ENCODE data around the gene G6PC1. TPM values are rescaled to one million over a fixed set of nuclear protein-coding genes. Genes with fewer than 3 reads are reported as not detected.

The G6PC1 gene
- total and polyA plus RNA-seq, 2 of the 13 experiments (the other 11 are each of a cell fraction or from before 2014, with no cell fraction given) = 1.7 to 37.9 TPM

DNA sequence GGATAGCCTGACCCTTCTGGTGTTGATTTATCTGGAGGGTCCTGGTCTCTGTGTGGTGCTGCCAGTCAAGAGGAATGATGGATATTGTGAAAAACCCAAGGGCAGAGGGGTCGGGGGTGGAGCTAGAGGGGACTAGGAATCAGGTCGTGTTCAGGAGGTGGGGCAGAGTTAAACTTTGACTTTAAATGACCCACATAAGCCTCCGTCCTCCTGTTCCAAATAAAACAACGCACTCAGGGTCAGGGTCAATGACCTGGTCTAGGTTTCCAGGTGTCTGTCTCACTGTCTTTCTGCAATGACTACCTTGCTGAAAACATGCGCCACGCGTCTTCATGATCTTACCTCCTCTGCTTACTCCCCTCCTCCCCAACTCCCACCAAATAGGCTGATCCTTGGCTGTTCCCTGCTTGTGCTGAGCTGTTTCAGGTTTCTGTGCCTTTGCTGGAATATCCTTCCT, 34.9 kb upstream of the G6PC1 start (continued):
- TF ChIP-seq FOSL2 (CRISPR knock-in tag; IDR thresholded peaks at IDR 0.05) (peak; percentile 51), PITX1 (CRISPR knock-in tag; IDR thresholded peaks at IDR 0.05) (peak; percentile 86), FOXC1 (CRISPR knock-in tag; IDR thresholded peaks at IDR 0.05; ENCODE audit: borderline replicate concordance) (peak; percentile 83), ZNF792 (CRISPR knock-in tag; IDR thresholded peaks at IDR 0.05) (no peak), ZNF263 (CRISPR knock-in tag; IDR thresholded peaks at IDR 0.05) (peak; percentile 66; the same call in 1 of the 2 replicates), XBP1 (CRISPR knock-in tag; IDR thresholded peaks at IDR 0.05) (no peak), SNRNP70 (IDR thresholded peaks at IDR 0.05; ENCODE audit: low read depth, low read length) (no peak), BRCA1 (CRISPR knock-in tag; IDR thresholded peaks at IDR 0.05) (no peak), MAFK (conservative IDR thresholded peaks at IDR 0.05 in 1 of 2, IDR thresholded peaks at IDR 0.05 in 1 of 2; ENCODE audit: low read length in 2 of 2) (no peak), ELF1 (CRISPR knock-in tag; IDR thresholded peaks at IDR 0.05) (no peak), ZMYM4 (CRISPR knock-in tag; IDR thresholded peaks at IDR 0.05) (peak; percentile 74), MLLT10 (CRISPR knock-in tag; IDR thresholded peaks at IDR 0.05) (no peak), ZNF761 (CRISPR knock-in tag; conservative IDR thresholded peaks at IDR 0.05) (no peak), MED1 (CRISPR knock-in tag; IDR thresholded peaks at IDR 0.05) (peak; percentile 76), ZNF354B (CRISPR knock-in tag; IDR thresholded peaks at IDR 0.05) (no peak), CBX2 (IDR thresholded peaks at IDR 0.05; ENCODE audit: low read depth, low read length) (no peak), CBX2 (CRISPR knock-in tag; IDR thresholded peaks at IDR 0.05; ENCODE audit: low read depth) (no peak), PAWR (CRISPR knock-in tag; IDR thresholded peaks at IDR 0.05; ENCODE audit: borderline replicate concordance) (no peak), KLF15 (CRISPR knock-in tag; IDR thresholded peaks at IDR 0.05; ENCODE audit: borderline replicate concordance) (no peak)
- TF ChIP-seq, protein P1, sequence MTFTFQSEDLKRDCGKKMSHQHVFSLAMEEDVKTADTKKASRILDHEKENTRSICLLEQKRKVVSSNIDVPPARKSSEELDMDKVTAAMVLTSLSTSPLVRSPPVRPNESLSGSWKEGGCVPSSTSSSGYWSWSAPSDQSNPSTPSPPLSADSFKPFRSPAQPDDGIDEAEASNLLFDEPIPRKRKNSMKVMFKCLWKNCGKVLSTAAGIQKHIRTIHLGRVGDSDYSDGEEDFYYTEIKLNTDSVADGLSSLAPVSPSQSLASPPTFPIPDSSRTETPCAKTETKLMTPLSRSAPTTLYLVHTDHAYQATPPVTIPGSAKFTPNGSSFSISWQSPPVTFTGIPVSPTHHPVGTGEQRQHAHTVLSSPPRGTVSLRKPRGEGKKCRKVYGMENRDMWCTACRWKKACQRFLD (CRISPR knock-in tag; IDR thresholded peaks at IDR 0.05; ENCODE audit: borderline replicate concordance) = no peak
- TF ChIP-seq, protein P2, sequence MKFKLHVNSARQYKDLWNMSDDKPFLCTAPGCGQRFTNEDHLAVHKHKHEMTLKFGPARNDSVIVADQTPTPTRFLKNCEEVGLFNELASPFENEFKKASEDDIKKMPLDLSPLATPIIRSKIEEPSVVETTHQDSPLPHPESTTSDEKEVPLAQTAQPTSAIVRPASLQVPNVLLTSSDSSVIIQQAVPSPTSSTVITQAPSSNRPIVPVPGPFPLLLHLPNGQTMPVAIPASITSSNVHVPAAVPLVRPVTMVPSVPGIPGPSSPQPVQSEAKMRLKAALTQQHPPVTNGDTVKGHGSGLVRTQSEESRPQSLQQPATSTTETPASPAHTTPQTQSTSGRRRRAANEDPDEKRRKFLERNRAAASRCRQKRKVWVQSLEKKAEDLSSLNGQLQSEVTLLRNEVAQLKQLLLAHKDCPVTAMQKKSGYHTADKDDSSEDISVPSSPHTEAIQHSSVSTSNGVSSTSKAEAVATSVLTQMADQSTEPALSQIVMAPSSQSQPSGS (CRISPR knock-in tag; IDR thresholded peaks at IDR 0.05) = 0 out of 2 replicates have a peak, but pooled peaks have one; percentile 33
- TF ChIP-seq, protein P3, sequence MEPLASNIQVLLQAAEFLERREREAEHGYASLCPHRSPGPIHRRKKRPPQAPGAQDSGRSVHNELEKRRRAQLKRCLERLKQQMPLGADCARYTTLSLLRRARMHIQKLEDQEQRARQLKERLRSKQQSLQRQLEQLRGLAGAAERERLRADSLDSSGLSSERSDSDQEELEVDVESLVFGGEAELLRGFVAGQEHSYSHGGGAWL (CRISPR knock-in tag; IDR thresholded peaks at IDR 0.05) = no peak
- TF ChIP-seq, protein P4, sequence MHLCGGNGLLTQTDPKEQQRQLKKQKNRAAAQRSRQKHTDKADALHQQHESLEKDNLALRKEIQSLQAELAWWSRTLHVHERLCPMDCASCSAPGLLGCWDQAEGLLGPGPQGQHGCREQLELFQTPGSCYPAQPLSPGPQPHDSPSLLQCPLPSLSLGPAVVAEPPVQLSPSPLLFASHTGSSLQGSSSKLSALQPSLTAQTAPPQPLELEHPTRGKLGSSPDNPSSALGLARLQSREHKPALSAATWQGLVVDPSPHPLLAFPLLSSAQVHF (CRISPR knock-in tag; IDR thresholded peaks at IDR 0.05) = no peak
- TF ChIP-seq, protein P5, sequence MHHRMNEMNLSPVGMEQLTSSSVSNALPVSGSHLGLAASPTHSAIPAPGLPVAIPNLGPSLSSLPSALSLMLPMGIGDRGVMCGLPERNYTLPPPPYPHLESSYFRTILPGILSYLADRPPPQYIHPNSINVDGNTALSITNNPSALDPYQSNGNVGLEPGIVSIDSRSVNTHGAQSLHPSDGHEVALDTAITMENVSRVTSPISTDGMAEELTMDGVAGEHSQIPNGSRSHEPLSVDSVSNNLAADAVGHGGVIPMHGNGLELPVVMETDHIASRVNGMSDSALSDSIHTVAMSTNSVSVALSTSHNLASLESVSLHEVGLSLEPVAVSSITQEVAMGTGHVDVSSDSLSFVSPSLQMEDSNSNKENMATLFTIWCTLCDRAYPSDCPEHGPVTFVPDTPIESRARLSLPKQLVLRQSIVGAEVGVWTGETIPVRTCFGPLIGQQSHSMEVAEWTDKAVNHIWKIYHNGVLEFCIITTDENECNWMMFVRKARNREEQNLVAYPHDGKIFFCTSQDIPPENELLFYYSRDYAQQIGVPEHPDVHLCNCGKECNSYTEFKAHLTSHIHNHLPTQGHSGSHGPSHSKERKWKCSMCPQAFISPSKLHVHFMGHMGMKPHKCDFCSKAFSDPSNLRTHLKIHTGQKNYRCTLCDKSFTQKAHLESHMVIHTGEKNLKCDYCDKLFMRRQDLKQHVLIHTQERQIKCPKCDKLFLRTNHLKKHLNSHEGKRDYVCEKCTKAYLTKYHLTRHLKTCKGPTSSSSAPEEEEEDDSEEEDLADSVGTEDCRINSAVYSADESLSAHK (CRISPR knock-in tag; IDR thresholded peaks at IDR 0.05; ENCODE audit: borderline replicate concordance) = no peak
- TF ChIP-seq, protein P6, sequence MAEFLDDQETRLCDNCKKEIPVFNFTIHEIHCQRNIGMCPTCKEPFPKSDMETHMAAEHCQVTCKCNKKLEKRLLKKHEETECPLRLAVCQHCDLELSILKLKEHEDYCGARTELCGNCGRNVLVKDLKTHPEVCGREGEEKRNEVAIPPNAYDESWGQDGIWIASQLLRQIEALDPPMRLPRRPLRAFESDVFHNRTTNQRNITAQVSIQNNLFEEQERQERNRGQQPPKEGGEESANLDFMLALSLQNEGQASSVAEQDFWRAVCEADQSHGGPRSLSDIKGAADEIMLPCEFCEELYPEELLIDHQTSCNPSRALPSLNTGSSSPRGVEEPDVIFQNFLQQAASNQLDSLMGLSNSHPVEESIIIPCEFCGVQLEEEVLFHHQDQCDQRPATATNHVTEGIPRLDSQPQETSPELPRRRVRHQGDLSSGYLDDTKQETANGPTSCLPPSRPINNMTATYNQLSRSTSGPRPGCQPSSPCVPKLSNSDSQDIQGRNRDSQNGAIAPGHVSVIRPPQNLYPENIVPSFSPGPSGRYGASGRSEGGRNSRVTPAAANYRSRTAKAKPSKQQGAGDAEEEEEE (CRISPR knock-in tag; IDR thresholded peaks at IDR 0.05; ENCODE audit: borderline replicate concordance) = no peak

Measured in HepG2 (cell line).